Nephron (organoid): ENCODE results near the gene TTC23.

Source experiments
- H3K27ac Mint-ChIP-seq, 3 experiments: 2 replicates each; pipeline ENCODE4 v1.8.0; 2020; ENCODE audit warnings: mixed read lengths in 3 of 3, mild to moderate bottlenecking in 2 of 3, moderate library complexity in 1 of 3
- H3K27me3 Mint-ChIP-seq: 2 replicates; pipeline ENCODE4 v1.8.0; 2021; ENCODE audit warnings: low read depth, mild to moderate bottlenecking, moderate library complexity, mixed read lengths
- H3K36me3 Mint-ChIP-seq: 2 replicates; pipeline ENCODE4 v1.8.0; 2020; ENCODE audit warnings: low read depth, mixed read lengths
- H3K4me1 Mint-ChIP-seq: 2 replicates; pipeline ENCODE4 v1.8.0; 2020; ENCODE audit warnings: mixed read lengths
- H3K4me3 Mint-ChIP-seq, 3 experiments: 2 replicates each; pipeline ENCODE4 v1.8.0; 2020; ENCODE audit warnings: mild to moderate bottlenecking in 3 of 3, mixed read lengths in 3 of 3, moderate library complexity in 2 of 3
- H3K9me3 Mint-ChIP-seq: 2 replicates; pipeline ENCODE4 v1.8.0; 2020; ENCODE audit warnings: mixed read lengths
- TF ChIP-seq, protein P1 (sequence below), 3 experiments: fragments of 200-600 bp; sonication (generic); IDR thresholded peaks; one replicate each; pipeline ENCODE4 v1.5.0; 2021; ENCODE audit warnings: antibody characterized with exemption in 3 of 3; ENCODE audit not compliant: unreplicated experiment in 3 of 3

Gene TTC23

DNA sequence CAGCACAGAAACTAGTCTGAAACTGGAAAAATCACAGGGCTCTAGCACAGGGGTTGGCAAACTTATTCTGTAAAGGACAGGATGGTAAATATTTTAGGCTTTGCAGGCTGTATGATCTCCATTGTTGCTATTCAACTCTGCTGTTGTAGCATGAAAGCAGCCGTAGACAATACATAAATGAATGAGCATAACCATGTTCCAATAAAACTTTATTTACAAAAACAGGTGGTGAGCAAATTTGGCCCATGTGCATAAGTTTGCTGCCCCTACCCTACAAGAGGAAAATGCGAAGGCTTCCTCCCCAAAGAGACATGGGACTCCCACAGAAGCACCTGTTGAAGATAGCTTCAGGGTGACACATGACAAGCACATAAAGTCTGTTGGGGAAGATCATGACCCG is 85.3 kb downstream of the TTC23 start:
- H3K4me1 Mint-ChIP-seq: no peaks in the 10 kb centered on the region
- H3K27me3 Mint-ChIP-seq: peaks cover 2% of the 10 kb centered on the region
- TF ChIP-seq, protein P1, sequence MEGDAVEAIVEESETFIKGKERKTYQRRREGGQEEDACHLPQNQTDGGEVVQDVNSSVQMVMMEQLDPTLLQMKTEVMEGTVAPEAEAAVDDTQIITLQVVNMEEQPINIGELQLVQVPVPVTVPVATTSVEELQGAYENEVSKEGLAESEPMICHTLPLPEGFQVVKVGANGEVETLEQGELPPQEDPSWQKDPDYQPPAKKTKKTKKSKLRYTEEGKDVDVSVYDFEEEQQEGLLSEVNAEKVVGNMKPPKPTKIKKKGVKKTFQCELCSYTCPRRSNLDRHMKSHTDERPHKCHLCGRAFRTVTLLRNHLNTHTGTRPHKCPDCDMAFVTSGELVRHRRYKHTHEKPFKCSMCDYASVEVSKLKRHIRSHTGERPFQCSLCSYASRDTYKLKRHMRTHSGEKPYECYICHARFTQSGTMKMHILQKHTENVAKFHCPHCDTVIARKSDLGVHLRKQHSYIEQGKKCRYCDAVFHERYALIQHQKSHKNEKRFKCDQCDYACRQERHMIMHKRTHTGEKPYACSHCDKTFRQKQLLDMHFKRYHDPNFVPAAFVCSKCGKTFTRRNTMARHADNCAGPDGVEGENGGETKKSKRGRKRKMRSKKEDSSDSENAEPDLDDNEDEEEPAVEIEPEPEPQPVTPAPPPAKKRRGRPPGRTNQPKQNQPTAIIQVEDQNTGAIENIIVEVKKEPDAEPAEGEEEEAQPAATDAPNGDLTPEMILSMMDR (IDR thresholded peaks at IDR 0.05; ENCODE audit: unreplicated experiment in 3 of 3): no peak
- no peak overlapping the region for H3K4me3 Mint-ChIP-seq
- peaks cover 58% of the 10 kb centered on the region for H3K36me3 Mint-ChIP-seq
- no peak overlapping the region for H3K27ac Mint-ChIP-seq
- no peaks in the 10 kb centered on the region for H3K9me3 Mint-ChIP-seq

DNA sequence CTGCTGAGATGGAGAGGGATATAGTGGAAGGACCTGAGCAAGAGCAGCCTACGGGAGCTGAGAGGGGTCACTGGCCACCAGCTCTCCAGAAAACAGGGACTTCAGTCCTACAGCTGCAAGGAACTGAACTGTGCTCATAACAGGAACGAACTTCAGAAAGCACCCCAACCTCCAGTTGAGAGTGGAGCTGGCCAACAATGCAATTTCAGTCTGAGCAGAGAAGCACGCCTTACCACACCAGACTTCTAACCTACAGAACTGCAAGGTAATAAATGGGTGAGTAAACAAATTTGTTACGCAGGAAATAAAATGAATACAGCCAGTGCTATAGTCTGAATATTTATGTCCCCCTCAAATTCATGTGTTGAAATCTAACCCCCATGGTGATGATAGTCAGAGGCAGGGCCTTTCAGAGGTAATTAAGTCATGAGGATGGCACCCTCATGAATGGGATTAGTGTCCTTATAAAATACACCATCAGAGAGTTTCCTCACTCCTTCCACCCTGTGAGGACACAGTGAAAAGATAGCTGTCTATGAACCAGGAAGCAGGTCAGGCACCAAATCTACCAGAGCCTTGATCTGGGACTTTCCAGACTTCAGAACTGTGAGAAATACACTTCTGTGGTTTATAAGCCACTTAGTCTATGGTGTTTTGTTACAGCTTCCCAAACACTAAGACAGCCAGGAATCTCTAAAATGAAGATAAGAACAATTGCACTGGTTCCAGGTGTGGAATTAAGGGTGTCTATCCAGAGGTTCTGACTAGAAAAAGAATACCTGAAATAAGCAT is 85.9 kb downstream of the TTC23 start:
- Mint-ChIP-seq H3K4me3 (no peak overlapping the region), H3K9me3 (no peaks in the 10 kb centered on the region), H3K4me1 (no peaks in the 10 kb centered on the region), H3K27me3 (no peaks in the 10 kb centered on the region), H3K36me3 (peaks cover 61% of the 10 kb centered on the region), H3K27ac (no peak overlapping the region)
- TF ChIP-seq, protein P1 (IDR thresholded peaks at IDR 0.05; ENCODE audit: unreplicated experiment in 3 of 3): no peak

DNA sequence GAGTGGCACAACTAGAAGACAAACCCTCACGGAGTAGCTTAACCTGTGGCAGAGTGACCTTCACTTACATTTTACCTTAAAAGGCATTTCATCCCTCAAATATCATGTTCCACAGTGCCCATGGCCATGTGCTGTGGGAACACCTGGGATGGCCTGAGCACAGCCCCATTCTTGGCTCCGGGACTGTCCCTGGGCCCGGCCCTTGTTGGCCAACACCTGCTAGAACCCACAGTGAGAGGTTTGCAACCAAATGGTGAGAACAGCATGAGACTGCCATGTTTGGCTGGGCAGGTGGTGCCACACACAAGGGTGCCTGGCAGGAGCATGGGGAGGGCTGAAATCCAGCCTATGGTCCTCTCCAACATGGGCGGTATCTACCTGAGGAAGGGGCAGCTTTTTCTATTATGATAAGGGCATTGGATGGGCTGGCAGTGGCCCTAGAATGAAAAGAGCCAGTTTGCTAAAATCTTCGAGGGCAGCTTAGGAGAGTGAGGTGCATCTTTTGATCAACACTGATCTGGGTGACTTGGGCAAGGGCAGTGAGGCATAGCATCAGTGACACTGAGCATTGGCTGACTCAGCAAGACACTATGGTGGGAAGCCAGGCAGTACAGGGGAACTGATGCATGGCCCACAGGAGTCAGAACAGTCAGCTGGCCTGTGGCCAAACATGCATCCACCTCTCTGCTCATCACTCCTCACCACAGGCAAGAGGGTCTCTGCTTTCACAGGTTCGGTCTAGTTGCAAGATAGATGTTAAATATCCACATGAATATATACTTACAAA is 90.6 kb downstream of the TTC23 start:
- Mint-ChIP-seq H3K36me3 (peaks cover 75% of the 10 kb centered on the region), H3K27me3 (no peaks in the 10 kb centered on the region), H3K9me3 (no peaks in the 10 kb centered on the region), H3K27ac (no peak overlapping the region), H3K4me3 (no peak overlapping the region), H3K4me1 (no peaks in the 10 kb centered on the region)
- TF ChIP-seq, protein P1 (IDR thresholded peaks at IDR 0.05; ENCODE audit: unreplicated experiment in 3 of 3): no peak

DNA sequence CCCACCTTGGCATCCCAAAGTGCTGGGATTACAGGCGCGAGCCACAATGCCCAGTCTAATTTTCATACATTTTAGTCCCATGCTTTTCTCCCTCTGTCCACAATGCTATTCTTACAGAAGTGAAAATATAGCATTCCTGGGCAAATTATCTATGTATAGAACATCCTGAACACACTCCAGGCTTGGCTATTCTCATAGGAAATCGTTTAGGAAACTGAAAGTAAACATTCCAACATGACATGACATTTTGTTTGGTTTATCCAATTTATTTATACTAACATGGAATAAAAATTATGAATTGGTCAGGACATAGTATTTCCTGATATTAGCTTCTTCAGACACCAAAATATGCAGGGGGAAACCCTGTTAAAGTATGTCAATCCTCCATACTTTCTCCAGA is 91.9 kb downstream of the TTC23 start:
- H3K36me3 Mint-ChIP-seq: peaks cover 71% of the 10 kb centered on the region
- H3K4me3 Mint-ChIP-seq: no peak overlapping the region
- no peaks in the 10 kb centered on the region for H3K9me3 Mint-ChIP-seq
- H3K27me3 Mint-ChIP-seq: no peaks in the 10 kb centered on the region
- H3K27ac Mint-ChIP-seq: no peak overlapping the region
- H3K4me1 Mint-ChIP-seq: no peaks in the 10 kb centered on the region
- TF ChIP-seq, protein P1 (IDR thresholded peaks at IDR 0.05; ENCODE audit: unreplicated experiment in 3 of 3): no peak

DNA sequence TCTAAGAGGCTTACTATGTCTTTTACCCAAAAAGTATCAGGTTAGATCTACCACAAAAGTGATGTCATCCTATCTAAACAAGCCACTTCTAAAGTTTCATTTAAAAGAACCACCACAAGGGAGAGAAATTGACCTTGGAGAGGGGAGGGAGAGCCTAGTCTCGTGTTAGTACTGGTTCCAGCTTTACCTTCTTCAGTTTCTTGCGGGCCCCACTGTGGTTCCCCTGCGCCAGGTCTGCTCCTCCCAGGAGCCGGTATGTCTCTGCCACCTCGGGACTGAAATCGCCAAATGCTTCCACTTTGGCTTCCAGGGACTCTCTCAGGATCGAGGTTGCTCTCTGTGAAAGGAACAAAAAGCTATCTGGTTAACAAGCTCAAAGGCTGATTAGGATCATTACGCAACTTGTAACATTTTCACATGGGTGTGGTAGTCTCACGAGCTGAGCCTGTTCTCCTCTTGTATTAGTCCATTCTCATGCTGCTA is 93.4 kb downstream of the TTC23 start:
- Mint-ChIP-seq H3K9me3 (no peaks in the 10 kb centered on the region), H3K36me3 (peaks cover 72% of the 10 kb centered on the region), H3K4me3 (no peak overlapping the region), H3K27me3 (no peaks in the 10 kb centered on the region), H3K27ac (no peak overlapping the region), H3K4me1 (no peaks in the 10 kb centered on the region)
- TF ChIP-seq, protein P1 (IDR thresholded peaks at IDR 0.05; ENCODE audit: unreplicated experiment in 3 of 3): no peak
